Measurements from ENCODE around the gene EHD4. TPM values are rescaled to one million over a fixed set of nuclear protein-coding genes. Genes with fewer than 3 reads are reported as not detected.

The EHD4 gene
- total RNA-seq, 2 donors from 2014 or later: 13.8 to 16.9 TPM

DNA sequence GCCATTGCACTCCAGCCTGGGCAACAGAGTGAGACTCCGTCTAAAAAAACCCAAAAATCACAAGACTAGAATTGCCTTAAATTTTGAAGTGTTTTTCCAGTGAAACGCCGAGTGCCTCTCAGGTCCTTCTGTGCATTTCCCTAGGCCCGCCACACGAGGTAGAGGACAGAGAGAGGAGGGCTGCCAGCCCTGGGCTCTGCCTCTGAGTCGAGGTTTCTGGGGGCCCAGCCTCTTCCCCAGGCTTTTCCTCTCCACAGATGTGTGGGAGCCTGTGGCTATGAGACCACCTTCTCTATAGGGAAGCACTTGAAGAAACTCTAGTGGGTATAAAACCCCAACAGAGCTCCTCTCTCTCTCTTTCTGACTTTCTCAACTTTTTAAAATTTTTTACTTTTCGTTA, 10.9 kb upstream of the EHD4 start:
- intact Hi-C loops (cut with DNase I): no loop called here
- no peak overlapping the region for H3K27ac ChIP-seq
- H3K36me3 ChIP-seq (replicated peaks in 1 of 2; ENCODE audit: insufficient read depth in 1 of 2, low read depth in 2 of 2): no peaks in the 10 kb centered on the region
- TF ChIP-seq POLR2A (IDR thresholded peaks at IDR 0.05): no peak
- TF ChIP-seq, protein P1, sequence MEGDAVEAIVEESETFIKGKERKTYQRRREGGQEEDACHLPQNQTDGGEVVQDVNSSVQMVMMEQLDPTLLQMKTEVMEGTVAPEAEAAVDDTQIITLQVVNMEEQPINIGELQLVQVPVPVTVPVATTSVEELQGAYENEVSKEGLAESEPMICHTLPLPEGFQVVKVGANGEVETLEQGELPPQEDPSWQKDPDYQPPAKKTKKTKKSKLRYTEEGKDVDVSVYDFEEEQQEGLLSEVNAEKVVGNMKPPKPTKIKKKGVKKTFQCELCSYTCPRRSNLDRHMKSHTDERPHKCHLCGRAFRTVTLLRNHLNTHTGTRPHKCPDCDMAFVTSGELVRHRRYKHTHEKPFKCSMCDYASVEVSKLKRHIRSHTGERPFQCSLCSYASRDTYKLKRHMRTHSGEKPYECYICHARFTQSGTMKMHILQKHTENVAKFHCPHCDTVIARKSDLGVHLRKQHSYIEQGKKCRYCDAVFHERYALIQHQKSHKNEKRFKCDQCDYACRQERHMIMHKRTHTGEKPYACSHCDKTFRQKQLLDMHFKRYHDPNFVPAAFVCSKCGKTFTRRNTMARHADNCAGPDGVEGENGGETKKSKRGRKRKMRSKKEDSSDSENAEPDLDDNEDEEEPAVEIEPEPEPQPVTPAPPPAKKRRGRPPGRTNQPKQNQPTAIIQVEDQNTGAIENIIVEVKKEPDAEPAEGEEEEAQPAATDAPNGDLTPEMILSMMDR (IDR thresholded peaks at IDR 0.05): no peak
- WGBS, 2 donors: 72 to 87% methylated on average over 7 of the region's 7 CpGs
- peaks cover 13% of the 10 kb centered on the region for H3K4me1 ChIP-seq
- no peak overlapping the region for H3K4me3 ChIP-seq
- H3K9me3 ChIP-seq: no peaks in the 10 kb centered on the region
- H3K27me3 ChIP-seq: no peaks in the 10 kb centered on the region
- ATAC-seq: no peak
- no peak for DNase-seq

DNA sequence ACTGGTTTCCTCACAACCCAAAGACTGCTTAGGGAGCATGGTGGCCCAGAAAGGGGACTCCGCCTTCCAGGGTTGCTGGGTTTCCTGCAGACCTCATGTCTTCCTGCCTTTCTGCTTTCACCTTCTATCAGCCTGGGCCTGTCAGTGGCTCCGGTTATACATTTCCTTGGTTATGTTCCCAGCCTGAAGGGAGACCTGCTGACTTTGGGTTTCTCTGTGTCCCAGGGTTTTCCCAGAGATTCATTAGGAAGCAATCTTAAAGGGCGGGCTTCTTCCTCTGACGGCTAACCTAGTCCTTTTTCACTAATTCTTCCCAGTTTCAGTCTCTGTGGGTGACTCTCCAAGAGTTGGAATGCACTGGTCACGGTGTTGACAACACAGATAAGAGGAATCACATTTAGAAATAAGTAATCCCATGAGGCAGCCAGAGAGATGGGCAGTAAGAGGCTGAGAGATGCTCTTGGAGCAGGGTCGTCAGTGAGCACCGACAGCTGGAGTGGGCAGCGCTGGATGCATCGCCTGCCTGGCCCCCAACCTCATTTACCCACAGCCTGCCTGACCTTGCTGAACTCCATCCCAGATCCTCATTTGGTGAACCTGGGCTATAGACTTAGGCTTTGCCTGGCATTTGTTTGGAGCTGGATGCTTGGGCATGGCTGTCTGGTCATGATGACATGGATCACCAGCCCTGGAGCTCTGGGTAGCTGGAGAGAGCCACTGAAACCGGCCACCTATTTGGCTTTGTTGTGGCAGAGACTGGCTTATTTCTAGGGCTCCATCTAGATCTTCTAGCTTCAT, 10.0 kb upstream of the EHD4 start:
- no peaks in the 10 kb centered on the region for H3K9me3 ChIP-seq
- peaks cover 13% of the 10 kb centered on the region for H3K4me1 ChIP-seq
- no peaks in the 10 kb centered on the region for H3K36me3 ChIP-seq (replicated peaks in 1 of 2; ENCODE audit: insufficient read depth in 1 of 2, low read depth in 2 of 2)
- ATAC-seq (no peak), DNase-seq (no peak)
- no peak overlapping the region for H3K27ac ChIP-seq
- H3K27me3 ChIP-seq: no peaks in the 10 kb centered on the region
- TF ChIP-seq POLR2A (IDR thresholded peaks at IDR 0.05): no peak
- TF ChIP-seq, protein P1 (IDR thresholded peaks at IDR 0.05): no peak
- WGBS, 2 donors: 84 to 90% methylated on average over 10 of the region's 10 CpGs
- intact Hi-C loops (cut with DNase I): no loop called here
- H3K4me3 ChIP-seq: no peak overlapping the region

DNA sequence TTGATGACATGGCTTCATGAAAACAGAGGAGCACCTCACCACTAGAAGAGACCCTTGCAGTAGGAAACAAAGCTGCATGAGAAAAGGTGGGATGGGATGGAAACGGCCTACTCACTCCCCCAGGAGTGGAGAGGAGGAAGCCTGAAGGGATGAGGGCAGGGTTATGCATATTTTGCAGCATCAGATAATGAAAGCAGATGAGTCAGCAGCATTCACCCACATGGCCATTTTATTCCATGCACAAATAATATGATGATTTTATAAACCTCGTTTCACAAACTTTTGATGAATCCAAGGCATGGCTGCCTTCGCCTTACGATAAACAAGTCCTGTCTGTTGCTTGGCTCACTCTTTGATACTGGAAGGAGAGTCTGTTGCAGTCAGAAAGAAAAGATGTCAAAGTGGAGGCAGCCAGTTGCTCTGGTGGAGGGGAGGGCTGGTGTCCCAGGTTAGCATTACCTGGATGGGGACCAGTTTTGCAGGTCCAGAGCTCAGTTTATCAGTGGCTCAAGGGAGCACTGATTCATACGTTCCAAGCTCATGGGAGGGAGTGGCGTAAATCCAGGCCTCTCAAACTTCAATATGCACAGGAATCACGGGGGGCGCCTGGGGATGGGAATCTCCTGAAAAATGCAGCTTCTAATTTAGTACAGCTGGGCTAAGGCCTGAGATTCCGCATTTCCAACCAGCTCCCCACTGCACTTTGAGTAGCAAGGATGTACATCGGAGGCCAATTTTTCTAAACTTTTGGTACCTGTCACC, 9.2 kb upstream of the EHD4 start:
- Histone ChIP-seq H3K9me3 (no peaks in the 10 kb centered on the region), H3K4me1 (peaks cover 13% of the 10 kb centered on the region), H3K36me3 (replicated peaks in 1 of 2; ENCODE audit: insufficient read depth in 1 of 2, low read depth in 2 of 2) (no peaks in the 10 kb centered on the region), H3K27ac (no peak overlapping the region), H3K4me3 (no peak overlapping the region), H3K27me3 (no peaks in the 10 kb centered on the region)
- intact Hi-C loops (cut with DNase I): no loop called here
- no peak for DNase-seq
- WGBS, 2 donors: 89 to 90% methylated on average over 9 to 10 of the region's 10 CpGs
- TF ChIP-seq, protein P1 (IDR thresholded peaks at IDR 0.05): no peak
- no peak for TF ChIP-seq POLR2A (IDR thresholded peaks at IDR 0.05)
- ATAC-seq: no peak

DNA sequence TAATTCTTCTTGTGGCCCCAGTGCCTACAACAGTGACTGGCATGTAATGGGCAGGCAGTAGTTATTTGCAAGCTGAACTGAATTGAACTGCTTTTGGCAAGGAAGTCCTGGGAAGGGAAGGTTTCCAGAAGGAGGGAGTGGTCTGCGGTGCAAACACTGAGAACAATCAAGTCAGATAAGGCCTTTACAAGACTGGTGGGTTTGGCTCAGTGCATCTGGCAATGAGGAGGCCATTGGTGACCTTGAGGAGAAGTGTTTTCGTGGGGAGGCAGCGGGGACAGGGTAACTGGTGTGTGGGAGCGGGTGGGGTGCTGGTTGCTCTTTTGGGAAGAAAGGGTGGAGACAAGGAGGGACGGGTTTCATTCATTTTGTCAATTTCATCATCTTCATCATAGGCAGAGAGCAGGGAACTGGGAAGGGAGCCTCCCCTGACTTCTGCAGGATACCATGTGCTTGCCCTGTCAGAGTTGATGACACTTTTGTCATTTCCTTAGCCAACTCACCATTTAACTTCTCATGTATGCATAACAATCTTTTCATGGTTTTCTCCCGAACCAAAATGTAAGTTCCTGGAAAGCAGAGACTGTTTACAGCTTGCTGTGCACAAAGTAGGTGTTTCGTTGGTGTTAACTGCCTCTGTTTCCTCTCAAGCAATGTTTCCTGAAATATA, 8.4 kb upstream of the EHD4 start:
- H3K27me3 ChIP-seq: no peaks in the 10 kb centered on the region
- no peak overlapping the region for H3K27ac ChIP-seq
- peak in 3 of 4 donors; percentile 31 to 51 (median 35) for DNase-seq
- peaks cover 13% of the 10 kb centered on the region for H3K4me1 ChIP-seq
- WGBS, 2 donors: 47 to 48% methylated on average over 7 of the region's 7 CpGs
- peak; percentile 66 for ATAC-seq
- intact Hi-C loops (cut with DNase I): no loop called here
- TF ChIP-seq POLR2A (IDR thresholded peaks at IDR 0.05): no peak
- TF ChIP-seq, protein P1 (IDR thresholded peaks at IDR 0.05): no peak
- H3K36me3 ChIP-seq (replicated peaks in 1 of 2; ENCODE audit: insufficient read depth in 1 of 2, low read depth in 2 of 2): no peaks in the 10 kb centered on the region
- no peaks in the 10 kb centered on the region for H3K9me3 ChIP-seq
- no peak overlapping the region for H3K4me3 ChIP-seq

Measured in body of pancreas (tissue), 4 donors.